Neural cell (in vitro differentiated cells): ENCODE data around the gene CCNL2.

ENCODE experiments used
- EP300 ChIP-seq: fragments of 450-650 bp; conservative IDR thresholded peaks from 2 replicates; pipeline ENCODE4 v1.6.1; 2014; ENCODE audit warnings: antibody characterized with exemption, mild to moderate bottlenecking, moderate library complexity; ENCODE audit not compliant: poor library complexity, severe bottlenecking
- EZH2 ChIP-seq: fragments of 200-600, 300-800 bp; shearing (Covaris generic), sonication (generic); IDR thresholded peaks from 2 replicates; pipeline ENCODE4 v1.6.1; 2014; ENCODE audit warnings: antibody characterized with exemption, low read length, borderline replicate concordance, mild to moderate bottlenecking; ENCODE audit not compliant: insufficient read depth, poor library complexity, severe bottlenecking
- POLR2AphosphoS5 ChIP-seq: IDR thresholded peaks from 2 replicates; pipeline ENCODE4 v1.6.1; 2012
- RAD21 ChIP-seq: fragments of 450-650 bp; conservative IDR thresholded peaks from 2 replicates; pipeline ENCODE4 v1.6.1; 2014; ENCODE audit warnings: antibody characterized with exemption, mild to moderate bottlenecking, moderate library complexity
- SMC3 ChIP-seq: fragments of 450-650 bp; conservative IDR thresholded peaks from 2 replicates; pipeline ENCODE4 v1.6.1; 2014; ENCODE audit warnings: antibody characterized with exemption, mild to moderate bottlenecking, moderate library complexity; ENCODE audit not compliant: poor library complexity
- TAF1 ChIP-seq: IDR thresholded peaks from 2 replicates; pipeline ENCODE4 v1.6.1; 2012; ENCODE audit warnings: low read depth
- TF ChIP-seq, protein P1 (sequence below): fragments of 450-650 bp; IDR thresholded peaks from 2 replicates; pipeline ENCODE4 v1.5.1; 2014; ENCODE audit warnings: antibody characterized with exemption, mild to moderate bottlenecking, moderate library complexity; ENCODE audit not compliant: poor library complexity, severe bottlenecking
- TF ChIP-seq, protein P2 (sequence below): IDR thresholded peaks from 2 replicates; pipeline ENCODE4 v1.6.1; 2012; ENCODE audit warnings: borderline replicate concordance

DNA sequence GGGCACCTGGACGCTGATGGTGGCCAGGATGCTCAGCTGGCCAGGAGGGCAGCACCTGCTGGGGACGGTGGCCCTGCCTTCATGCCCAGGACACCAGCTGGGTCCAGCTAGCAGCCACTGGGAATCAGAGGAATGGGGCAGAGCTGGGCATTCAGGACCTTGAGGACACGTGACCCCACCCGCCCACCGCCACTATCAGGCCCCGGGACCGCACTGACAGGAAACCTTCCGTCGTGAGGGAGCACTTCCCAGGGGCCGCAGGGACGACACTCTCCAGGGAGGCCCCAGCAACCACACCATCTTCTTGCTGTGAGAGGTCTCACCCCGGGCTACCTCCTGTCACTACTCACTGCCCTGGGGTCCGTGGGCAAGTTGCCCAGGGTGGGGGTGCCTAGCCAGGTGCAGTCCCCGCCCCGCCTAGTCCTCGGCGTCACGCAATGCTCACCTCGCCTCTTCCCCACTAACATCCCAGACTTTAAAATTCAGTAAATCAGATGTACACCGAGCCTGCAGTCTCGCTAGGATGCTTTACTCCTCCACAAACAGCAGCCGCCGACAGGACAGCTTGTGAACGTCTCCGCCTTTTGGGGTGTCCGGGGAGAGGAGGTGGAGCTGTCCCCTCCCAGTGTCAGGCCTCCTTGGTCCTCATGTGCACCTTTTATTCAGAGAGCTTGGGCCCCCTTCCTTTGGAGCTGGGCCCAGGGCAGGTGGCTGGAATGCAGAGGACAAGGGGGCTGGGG is 41.3 kb upstream of the CCNL2 start:
- TF ChIP-seq RAD21 = no peak
- TF ChIP-seq EZH2 = no peak
- no peak for TF ChIP-seq POLR2AphosphoS5
- TF ChIP-seq, protein P1, sequence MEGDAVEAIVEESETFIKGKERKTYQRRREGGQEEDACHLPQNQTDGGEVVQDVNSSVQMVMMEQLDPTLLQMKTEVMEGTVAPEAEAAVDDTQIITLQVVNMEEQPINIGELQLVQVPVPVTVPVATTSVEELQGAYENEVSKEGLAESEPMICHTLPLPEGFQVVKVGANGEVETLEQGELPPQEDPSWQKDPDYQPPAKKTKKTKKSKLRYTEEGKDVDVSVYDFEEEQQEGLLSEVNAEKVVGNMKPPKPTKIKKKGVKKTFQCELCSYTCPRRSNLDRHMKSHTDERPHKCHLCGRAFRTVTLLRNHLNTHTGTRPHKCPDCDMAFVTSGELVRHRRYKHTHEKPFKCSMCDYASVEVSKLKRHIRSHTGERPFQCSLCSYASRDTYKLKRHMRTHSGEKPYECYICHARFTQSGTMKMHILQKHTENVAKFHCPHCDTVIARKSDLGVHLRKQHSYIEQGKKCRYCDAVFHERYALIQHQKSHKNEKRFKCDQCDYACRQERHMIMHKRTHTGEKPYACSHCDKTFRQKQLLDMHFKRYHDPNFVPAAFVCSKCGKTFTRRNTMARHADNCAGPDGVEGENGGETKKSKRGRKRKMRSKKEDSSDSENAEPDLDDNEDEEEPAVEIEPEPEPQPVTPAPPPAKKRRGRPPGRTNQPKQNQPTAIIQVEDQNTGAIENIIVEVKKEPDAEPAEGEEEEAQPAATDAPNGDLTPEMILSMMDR = no peak
- no peak for TF ChIP-seq SMC3
- TF ChIP-seq EP300 = no peak
- TF ChIP-seq TAF1 = no peak
- TF ChIP-seq, protein P2, sequence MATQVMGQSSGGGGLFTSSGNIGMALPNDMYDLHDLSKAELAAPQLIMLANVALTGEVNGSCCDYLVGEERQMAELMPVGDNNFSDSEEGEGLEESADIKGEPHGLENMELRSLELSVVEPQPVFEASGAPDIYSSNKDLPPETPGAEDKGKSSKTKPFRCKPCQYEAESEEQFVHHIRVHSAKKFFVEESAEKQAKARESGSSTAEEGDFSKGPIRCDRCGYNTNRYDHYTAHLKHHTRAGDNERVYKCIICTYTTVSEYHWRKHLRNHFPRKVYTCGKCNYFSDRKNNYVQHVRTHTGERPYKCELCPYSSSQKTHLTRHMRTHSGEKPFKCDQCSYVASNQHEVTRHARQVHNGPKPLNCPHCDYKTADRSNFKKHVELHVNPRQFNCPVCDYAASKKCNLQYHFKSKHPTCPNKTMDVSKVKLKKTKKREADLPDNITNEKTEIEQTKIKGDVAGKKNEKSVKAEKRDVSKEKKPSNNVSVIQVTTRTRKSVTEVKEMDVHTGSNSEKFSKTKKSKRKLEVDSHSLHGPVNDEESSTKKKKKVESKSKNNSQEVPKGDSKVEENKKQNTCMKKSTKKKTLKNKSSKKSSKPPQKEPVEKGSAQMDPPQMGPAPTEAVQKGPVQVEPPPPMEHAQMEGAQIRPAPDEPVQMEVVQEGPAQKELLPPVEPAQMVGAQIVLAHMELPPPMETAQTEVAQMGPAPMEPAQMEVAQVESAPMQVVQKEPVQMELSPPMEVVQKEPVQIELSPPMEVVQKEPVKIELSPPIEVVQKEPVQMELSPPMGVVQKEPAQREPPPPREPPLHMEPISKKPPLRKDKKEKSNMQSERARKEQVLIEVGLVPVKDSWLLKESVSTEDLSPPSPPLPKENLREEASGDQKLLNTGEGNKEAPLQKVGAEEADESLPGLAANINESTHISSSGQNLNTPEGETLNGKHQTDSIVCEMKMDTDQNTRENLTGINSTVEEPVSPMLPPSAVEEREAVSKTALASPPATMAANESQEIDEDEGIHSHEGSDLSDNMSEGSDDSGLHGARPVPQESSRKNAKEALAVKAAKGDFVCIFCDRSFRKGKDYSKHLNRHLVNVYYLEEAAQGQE = no peak
